Femur (tissue), 1 donor: ENCODE data around the gene VPS50.
"Not testable (repeated sequence)": the region's sequence is repeated elsewhere in the genome, so short reads cannot be mapped to it uniquely, and the experiment has no call there.

Source experiments
- DNase-seq: peaks from one replicate; pipeline ENCODE4 v3.0.0-alpha.2; 2017

Gene VPS50

DNA sequence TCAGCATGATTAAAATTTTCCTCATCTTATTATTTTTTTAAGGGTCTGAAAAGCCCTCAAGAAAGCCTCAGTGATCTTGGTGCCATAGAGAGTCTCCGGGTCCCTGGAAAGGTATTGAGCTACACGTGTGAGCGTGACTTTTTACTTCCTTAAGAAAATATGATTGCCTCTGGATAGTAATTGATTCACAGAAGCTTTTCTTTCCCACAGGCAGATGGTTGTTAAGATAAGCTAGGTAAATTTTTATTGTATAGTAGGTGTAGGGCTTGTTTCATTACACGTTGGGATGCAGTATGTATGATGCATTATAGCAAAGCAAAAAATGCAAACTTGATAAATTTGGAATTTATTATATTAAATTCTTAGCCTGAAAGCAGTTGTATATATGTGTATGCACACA, 7.7 kb downstream of the VPS50 start:
- DNase-seq = no peak

- DNase-seq = no peak
Observed at GRCh38 chr7:93242106-93242505, 9.9 kb downstream of the VPS50 start.

GRCh38 chr7:93245525-93246432, 13.6 kb downstream of the VPS50 start:
- no peak for DNase-seq

- no peak for DNase-seq
Observed at GRCh38 chr7:93249491-93250148, 17.5 kb downstream of the VPS50 start.

DNA sequence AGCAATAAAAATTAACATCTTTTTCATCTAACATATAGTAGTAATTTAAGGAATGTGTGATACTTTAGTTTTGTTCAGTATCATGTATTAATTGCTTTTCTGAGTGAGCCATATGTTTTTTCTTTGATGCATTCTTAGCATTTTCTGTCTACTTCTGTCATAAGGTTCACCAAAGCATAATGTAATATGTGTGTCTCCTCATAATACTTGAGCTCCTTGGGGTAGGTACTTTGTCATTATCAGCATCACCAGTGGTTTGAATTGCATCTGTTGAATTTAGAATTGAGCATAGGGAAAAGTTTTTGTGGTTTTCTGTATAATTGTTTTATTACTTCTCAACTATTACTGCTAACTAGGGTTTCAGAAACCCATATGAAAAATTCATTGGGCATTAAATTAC, 26.5 kb downstream of the VPS50 start:
- DNase-seq = no peak

DNA sequence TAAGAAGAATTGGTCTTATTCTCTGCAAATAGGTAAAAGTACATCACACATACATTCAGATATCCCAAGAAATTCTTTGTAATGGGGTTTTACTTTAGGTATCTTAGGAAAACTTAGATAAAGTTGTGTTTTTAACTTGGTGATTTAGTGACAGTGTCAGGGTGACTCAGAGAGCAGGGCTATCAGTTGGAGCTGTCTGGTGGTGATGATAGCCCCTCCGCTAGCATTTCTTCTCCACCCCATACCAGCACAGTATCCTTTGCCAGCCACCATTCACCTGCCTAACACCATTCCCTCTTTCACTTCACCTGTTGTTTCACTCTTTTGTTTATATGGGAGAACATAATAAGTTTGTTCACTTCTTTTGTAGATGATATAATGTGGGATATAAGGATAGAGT, 30.4 kb downstream of the VPS50 start:
- DNase-seq = no peak

- DNase-seq = no peak
Observed at GRCh38 chr7:93265220-93265619, 33.1 kb downstream of the VPS50 start.

DNA sequence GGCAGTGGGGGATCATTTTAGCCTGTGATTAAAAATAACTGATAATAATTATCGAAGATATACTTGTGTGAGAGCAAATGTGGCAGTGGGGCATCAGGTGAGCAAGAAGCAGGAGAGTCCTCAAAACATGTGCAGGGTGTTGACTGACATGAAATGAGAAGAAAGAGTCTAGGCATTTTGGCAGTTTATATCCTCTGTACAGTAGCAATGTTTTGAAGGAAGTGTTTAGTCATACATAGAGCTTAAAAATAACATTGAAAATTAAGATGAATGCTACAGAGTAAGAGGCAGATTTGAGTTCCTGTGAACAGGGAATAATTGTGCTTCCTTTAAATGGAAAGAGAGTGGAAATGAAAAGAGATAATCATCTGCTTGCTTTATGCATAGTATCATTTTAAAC, 47.4 kb downstream of the VPS50 start:
- no peak for DNase-seq

GRCh38 chr7:93284908-93285307, 52.7 kb downstream of the VPS50 start:
- no peak for DNase-seq

DNA sequence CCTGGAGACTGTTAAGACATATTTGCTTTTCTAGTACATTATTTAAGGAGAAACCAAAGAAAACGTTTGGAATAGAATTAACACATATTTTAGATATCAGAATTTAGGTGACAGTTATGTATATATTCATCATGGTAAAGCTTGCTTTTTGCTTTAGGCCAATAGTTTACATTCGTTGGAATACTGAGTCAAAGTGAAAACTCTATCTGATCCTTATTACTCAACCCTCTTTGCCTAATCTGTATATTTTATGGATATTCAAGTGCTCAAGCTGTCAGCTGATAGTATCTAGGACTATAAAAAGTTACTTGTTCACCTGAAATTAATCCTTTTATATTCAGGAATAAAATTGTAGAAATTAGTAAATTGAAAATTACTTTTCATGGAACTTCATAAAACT, 61.1 kb downstream of the VPS50 start:
- no peak for DNase-seq

- no peak for DNase-seq
Observed at GRCh38 chr7:93298206-93298605, 66.0 kb downstream of the VPS50 start.

DNA sequence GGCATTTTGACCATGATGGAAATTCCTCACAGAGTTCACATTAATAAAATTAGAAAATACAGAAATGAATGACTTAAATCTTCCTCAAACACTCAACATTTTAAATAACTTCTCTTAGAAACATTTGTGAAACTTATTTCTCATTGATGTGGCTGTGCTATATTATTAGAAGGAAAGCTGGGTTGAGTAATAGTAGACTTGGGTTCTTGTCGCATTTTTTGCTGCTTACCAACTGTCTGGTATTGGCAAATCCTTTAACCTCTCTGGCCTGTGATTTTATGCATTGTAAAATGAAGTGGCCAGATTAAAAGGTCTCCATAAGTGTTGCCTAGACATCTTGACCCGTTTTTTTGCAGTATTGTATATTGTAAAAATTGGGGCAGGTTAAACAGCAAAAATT, 66.5 kb downstream of the VPS50 start:
- DNase-seq = no peak

DNA sequence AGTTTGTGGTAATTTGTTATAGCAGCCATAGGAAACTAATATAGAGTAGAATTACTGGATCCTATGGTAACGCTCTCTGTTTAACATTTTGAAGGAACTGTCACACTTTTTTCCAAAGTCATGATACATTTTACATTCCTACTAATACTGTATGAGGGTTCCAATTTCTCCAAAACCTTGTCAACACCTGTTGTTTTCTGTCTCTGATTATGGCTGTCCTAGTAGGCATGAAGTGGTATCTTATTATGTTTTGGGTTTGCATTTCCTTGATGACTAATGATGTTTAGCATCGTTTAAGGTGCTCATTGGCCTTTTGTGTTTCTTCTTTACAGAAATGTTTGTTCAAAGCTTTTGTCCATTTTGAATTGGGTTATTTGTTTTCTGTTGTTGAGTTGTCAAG, 69.6 kb downstream of the VPS50 start:
- no peak for DNase-seq

GRCh38 chr7:93307131-93307660, 75.0 kb downstream of the VPS50 start:
- DNase-seq = no peak

DNA sequence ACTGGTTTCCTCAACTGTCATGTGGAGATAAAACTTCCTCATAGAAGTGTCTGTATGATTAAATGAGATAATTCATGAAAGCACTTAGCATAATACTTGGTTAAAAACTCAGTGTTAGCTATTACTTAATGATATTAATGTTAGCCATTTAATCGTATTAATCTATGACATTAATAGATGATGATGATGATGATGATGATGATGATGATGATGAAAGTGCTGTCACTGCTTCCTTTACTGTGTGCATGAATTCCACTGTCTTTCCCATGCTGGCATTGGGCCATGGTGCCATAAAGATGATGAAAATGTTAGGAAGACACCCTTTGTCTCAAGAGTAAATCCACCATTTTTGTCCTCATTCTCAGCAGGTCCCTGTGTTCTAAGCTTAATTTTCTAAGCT, 75.8 kb downstream of the VPS50 start:
- no peak for DNase-seq

GRCh38 chr7:93310346-93310745, 78.2 kb downstream of the VPS50 start:
- no peak for DNase-seq

- no peak for DNase-seq
Observed at GRCh38 chr7:93314449-93314848, 82.3 kb downstream of the VPS50 start.

- DNase-seq = no peak
Observed at GRCh38 chr7:93315896-93316295, 83.7 kb downstream of the VPS50 start.

DNA sequence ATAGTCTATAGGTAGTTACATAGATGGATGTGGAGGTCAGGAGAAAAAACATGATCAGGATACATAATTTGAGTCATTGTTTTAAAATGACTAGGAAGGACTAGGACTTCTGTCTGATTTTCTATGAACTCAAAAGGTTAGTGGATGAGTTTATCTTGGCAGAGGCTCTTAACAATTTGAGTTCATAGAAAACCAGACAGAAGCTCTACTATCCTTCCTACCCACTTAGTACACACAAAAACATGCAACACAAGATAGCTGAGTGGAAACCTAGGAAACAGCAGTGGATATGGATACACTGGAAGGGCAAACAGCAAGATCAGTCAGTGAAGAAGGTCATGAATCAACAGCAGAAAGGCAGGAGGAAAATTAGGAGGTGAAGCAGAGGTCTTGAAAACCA, 84.6 kb downstream of the VPS50 start:
- no peak for DNase-seq

GRCh38 chr7:93320887-93321286, 88.7 kb downstream of the VPS50 start:
- DNase-seq = no peak

DNA sequence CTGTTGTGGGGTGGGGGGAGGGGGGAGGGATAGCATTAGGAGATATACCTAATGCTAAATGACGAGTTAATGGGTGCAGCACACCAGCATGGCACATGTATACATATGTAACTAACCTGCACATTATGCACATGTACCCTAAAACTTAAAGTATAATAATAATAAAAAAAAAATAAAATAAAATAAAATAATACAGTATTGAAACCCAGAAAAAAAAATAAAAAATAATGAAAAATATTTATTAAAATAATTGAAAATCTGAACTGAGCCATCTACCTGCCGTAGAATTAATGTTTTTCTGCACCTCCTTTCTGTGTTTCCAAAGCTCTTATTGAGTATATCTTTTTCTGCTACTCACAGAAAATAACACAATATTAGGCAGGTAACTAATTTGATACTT, 94.1 kb downstream of the VPS50 start:
- DNase-seq = not testable (repeated sequence)

DNA sequence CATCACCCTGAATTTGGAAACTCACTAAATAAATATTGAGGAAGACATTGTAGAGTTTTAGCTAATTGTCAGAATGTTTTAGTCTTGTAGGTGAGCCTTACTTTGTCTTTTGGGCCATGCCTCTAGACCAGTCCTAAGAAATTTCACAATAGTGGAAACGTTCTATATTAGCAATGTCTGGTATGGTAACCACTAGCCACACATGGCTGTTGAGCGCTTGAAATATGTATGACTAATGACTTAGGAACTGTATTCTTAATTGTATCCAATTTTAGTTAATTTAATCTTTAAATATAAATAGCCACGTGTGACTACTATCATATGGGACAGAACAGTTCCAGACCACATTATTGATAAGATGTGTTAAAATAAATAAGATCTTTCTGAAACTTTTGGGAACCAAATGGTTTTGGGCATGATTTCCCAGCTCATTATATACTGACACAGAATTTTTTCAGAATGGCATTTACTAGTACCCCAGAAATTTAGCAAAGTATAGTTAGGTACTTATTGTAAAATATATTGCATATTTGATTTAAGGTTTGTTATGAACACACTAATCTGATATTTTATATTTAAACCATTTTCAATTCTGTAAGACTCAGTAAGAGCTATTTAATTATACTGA, 95.0 kb downstream of the VPS50 start:
- no peak for DNase-seq

DNA sequence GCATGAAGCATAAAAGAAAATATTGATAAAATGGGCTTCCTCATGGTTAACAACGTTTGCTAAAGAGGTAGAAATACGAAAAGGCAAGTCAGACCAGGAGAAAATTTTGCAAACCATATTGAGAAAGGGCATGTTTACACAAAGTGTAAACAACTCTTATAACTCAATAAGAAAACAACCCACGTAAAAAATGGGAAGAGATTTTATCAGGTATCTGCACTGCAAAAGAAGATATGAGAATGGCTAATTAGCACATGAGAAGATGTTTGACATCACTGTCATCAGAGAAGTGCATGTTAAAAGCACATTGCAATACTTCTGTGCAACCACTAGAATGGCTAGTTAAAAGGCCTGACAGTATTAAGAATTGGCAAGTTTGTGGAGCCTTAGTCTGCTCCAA, 99.5 kb downstream of the VPS50 start:
- no peak for DNase-seq

DNA sequence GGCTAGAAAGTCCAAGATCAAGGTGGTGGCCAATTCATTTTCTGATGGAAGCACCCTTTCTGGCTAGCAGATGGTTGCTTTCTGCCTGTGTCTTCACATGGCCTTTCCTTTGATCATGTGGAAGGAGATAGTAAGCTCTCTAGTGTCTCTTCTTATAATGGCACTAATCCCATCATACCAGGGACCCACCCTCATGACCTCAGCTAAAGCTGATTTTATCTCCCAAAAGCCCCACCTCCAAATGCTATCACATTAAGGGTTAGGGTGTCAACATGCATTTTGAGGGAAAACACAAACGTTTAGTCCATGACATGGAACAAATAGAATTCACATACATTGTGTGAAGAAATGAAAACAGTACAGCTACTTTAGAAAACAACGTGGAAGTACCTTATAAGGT, 100.0 kb downstream of the VPS50 start:
- DNase-seq = no peak
